SK-N-SH (cell line): ENCODE results near the gene RARS1. TPM values are rescaled to one million over a fixed set of nuclear protein-coding genes. Genes with fewer than 3 reads are reported as not detected.

Experiments
- CTCF ChIA-PET: fragments of 300-600, 350-600 bp; formaldehyde crosslinking; extraction: SDS; loops from one replicate; lab custom pipeline; 2021; lab: Yijun Ruan, JAX
- POLR2A ChIA-PET: fragments of 350-600 bp; sonication (Branson Sonifier 250); formaldehyde crosslinking; extraction: SDS; loops from one replicate; lab custom pipeline; 2020; ENCODE audit warnings: antibody characterized with exemption, inconsistent platforms; lab: Yijun Ruan, JAX
- DNase-seq: peaks from one replicate; pipeline ENCODE4 v3.0.0; 2012
- H2AFZ ChIP-seq: fragments of 200-600 bp; sonication (generic); 2 replicates; pipeline ENCODE4 v1.8.1; 2016; ENCODE audit warnings: antibody characterized with exemption, mild to moderate bottlenecking, low read depth
- H3F3A ChIP-seq: fragments of 200-600 bp; sonication (generic); replicated peaks from 2 replicates; pipeline ENCODE3; 2016; ENCODE audit warnings: antibody characterized with exemption, mild to moderate bottlenecking; ENCODE audit not compliant: insufficient read depth
- H3K27ac ChIP-seq, 2 experiments: fragments of 200-500 bp in 1 of 2; fragments of 200-600 bp in 1 of 2; sonication (Bioruptor generic) in 1 of 2; sonication (generic), shearing (Covaris generic) in 1 of 2; 2 replicates each; pipeline versions ENCODE4 v1.5.1 to v1.6.1; 2014 to 2016; ENCODE audit warnings: low read depth in 2 of 2, inconsistent platforms in 1 of 2, low read length in 1 of 2, mild to moderate bottlenecking in 1 of 2, mixed read lengths in 1 of 2
- H3K27me3 ChIP-seq: fragments of 200-600 bp; sonication (generic), shearing (Covaris generic); 2 replicates; pipeline ENCODE4 v1.6.1; 2016; ENCODE audit warnings: mixed run types; ENCODE audit not compliant: insufficient read depth
- H3K36me3 ChIP-seq, 2 experiments: fragments of 200-500 bp in 1 of 2; fragments of 200-600 bp in 1 of 2; sonication (Bioruptor generic) in 1 of 2; sonication (generic) in 1 of 2; replicated peaks in 1 of 2; 2 replicates each; pipeline versions ENCODE3 to v1.5.1; 2014 to 2016; ENCODE audit warnings: low read length in 1 of 2, mild to moderate bottlenecking in 1 of 2; ENCODE audit not compliant: insufficient read depth in 2 of 2, control insufficient read depth in 1 of 2
- H3K4me1 ChIP-seq, 2 experiments: fragments of 200-500 bp in 1 of 2; fragments of 200-600 bp in 1 of 2; sonication (Bioruptor generic) in 1 of 2; sonication (generic), shearing (Covaris generic) in 1 of 2; 2 replicates each; pipeline versions ENCODE4 v1.5.1 to v1.6.1; 2014 to 2016; ENCODE audit warnings: low read depth in 1 of 2, low read length in 1 of 2, mixed run types in 1 of 2; ENCODE audit not compliant: insufficient read depth in 2 of 2, control insufficient read depth in 1 of 2
- H3K4me2 ChIP-seq: fragments of 200-600 bp; sonication (generic), shearing (Covaris generic); 2 replicates; pipeline ENCODE4 v1.6.1; 2017; ENCODE audit warnings: mixed run types
- H3K4me3 ChIP-seq, 2 experiments: fragments of 200-500 bp in 1 of 2; fragments of 200-600 bp in 1 of 2; sonication (Bioruptor generic) in 1 of 2; sonication (generic), shearing (Covaris generic) in 1 of 2; 2 replicates each; pipeline versions ENCODE4 v1.5.1 to v1.8.1; 2014 to 2016; ENCODE audit warnings: low read depth in 2 of 2, inconsistent platforms in 1 of 2, low read length in 1 of 2, mild to moderate bottlenecking in 1 of 2, mixed read lengths in 1 of 2, moderate library complexity in 1 of 2
- H3K79me2 ChIP-seq: fragments of 200-600 bp; sonication (generic); 2 replicates; pipeline ENCODE4 v1.8.1; 2017; ENCODE audit warnings: mild to moderate bottlenecking; ENCODE audit not compliant: insufficient read depth
- H3K9ac ChIP-seq: fragments of 200-600 bp; sonication (generic); 2 replicates; pipeline ENCODE4 v1.6.1; 2017; ENCODE audit warnings: mixed run types
- H3K9me2 ChIP-seq: fragments of 200-600 bp; sonication (generic); 2 replicates; pipeline ENCODE4 v1.6.1; 2017; ENCODE audit warnings: mixed run types
- H3K9me3 ChIP-seq: fragments of 200-600 bp; sonication (generic); 2 replicates; pipeline ENCODE4 v1.6.1; 2017; ENCODE audit warnings: mixed run types, mild to moderate bottlenecking, moderate library complexity
- H4K20me1 ChIP-seq: fragments of 200-600 bp; sonication (generic); 2 replicates; pipeline ENCODE4 v1.6.1; 2017; ENCODE audit warnings: mild to moderate bottlenecking, mixed run types; ENCODE audit not compliant: insufficient read depth
- CHD2 ChIP-seq: fragments of 150-350 bp; IDR thresholded peaks from 2 replicates; pipeline ENCODE4 v1.6.1; 2018; ENCODE audit warnings: low read length; ENCODE audit not compliant: partially characterized antibody
- ELF1 ChIP-seq: IDR thresholded peaks from 2 replicates; pipeline ENCODE4 v1.4.0; 2012
- EP300 ChIP-seq, 2 experiments: IDR thresholded peaks; 2 replicates each; pipeline versions ENCODE4 v1.4.0 to v1.6.1; 2012; ENCODE audit warnings: borderline replicate concordance in 1 of 2, low read depth in 1 of 2, low read length in 1 of 2
- EZH2phosphoT487 ChIP-seq: fragments of 200-600 bp; sonication (generic); IDR thresholded peaks from 2 replicates; pipeline ENCODE4 v1.6.1; 2017; ENCODE audit warnings: low read depth, mixed run types, mild to moderate bottlenecking, antibody characterized with exemption, moderate library complexity, borderline replicate concordance
- MEF2A ChIP-seq: IDR thresholded peaks from 2 replicates; pipeline ENCODE4 v1.4.0; 2012; ENCODE audit warnings: low read depth, borderline replicate concordance
- NFIC ChIP-seq: IDR thresholded peaks from 2 replicates; pipeline ENCODE4 v1.4.0; 2012; ENCODE audit warnings: borderline replicate concordance
- NRF1 ChIP-seq: IDR thresholded peaks from 2 replicates; pipeline ENCODE4 v1.6.1; 2012; ENCODE audit warnings: low read depth, mild to moderate bottlenecking, low read length
- RFX5 ChIP-seq: IDR thresholded peaks from 2 replicates; pipeline ENCODE4 v1.6.1; 2012; ENCODE audit warnings: mild to moderate bottlenecking, improper control_type of control experiment, low read length
- SMC3 ChIP-seq: IDR thresholded peaks from 2 replicates; pipeline ENCODE4 v1.6.1; 2012; ENCODE audit warnings: low read depth, low read length, improper control_type of control experiment
- TAF1 ChIP-seq: IDR thresholded peaks from 2 replicates; pipeline ENCODE4 v1.6.1; 2012; ENCODE audit warnings: low read depth, mild to moderate bottlenecking, low read length, moderate library complexity, borderline replicate concordance
- TCF12 ChIP-seq: IDR thresholded peaks from 2 replicates; pipeline ENCODE4 v1.4.0; 2012
- YY1 ChIP-seq: IDR thresholded peaks from 2 replicates; pipeline ENCODE4 v1.4.0; 2012; ENCODE audit warnings: low read depth, mild to moderate bottlenecking
- WGBS: methylation state at CpG from one replicate; pipeline ENCODE4 v1.1.6; 2017; ENCODE audit warnings: low lambda C conversion rate; 5-methylcytosine and 5-hydroxymethylcytosine counted together
- polyA plus RNA-seq, 3 experiments: library from polyadenylated mRNA; depleted of rRNA; stranded (reverse); fragments of >200 nt; gene quantifications; 2 replicates each; pipeline ENCODE4 v1.2.3, GENCODE V29; 2012
- TF ChIP-seq, protein P1 (sequence below): IDR thresholded peaks from 2 replicates; pipeline ENCODE4 v1.4.0; 2012; ENCODE audit warnings: low read depth, borderline replicate concordance
- TF ChIP-seq, protein P2 (sequence below): fragments of 150-350 bp; IDR thresholded peaks from 2 replicates; pipeline ENCODE4 v1.6.1; 2016; ENCODE audit warnings: mild to moderate bottlenecking, low read depth, low read length

The RARS1 gene
- polyA plus RNA-seq, 1 of the 3 experiments (the other 2 are of a cell fraction) = 53.5 TPM

DNA sequence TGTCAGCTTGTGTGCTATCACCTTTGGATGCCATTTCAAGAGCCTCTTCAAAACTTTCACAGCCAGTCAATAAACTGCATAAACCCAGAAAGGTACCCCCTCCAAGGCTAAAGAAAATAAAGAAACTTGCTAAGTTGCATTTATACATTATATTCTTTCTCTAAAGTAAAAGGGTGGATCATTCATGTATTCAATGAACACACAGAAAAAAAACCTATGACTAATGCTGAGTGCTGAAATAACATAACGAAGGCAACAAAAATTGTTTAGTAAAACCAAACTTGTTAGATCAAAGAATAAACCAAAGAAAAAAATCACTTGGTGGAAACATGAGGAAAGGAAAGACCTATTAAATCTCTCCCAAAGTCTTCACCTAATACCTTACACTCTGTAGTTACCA is 77.7 kb downstream of the RARS1 start:
- CTCF ChIA-PET = no interaction called here
- POLR2A ChIA-PET = no interaction called here
- Histone ChIP-seq H3K9me3 (no peaks in the 10 kb centered on the region), H3K36me3 (peaks cover 54 to 87% of the 10 kb centered on the region in 2 experiments), H3K4me2 (no peak overlapping the region)
- 95% methylated on average over 1 of the region's 1 CpG for WGBS
- TF ChIP-seq YY1 (no peak), SMC3 (no peak), EP300 (IDR thresholded peaks at IDR 0.05; ENCODE audit: borderline replicate concordance in 1 of 2, low read depth in 1 of 2, low read length in 1 of 2) (no peak)
- TF ChIP-seq, protein P1, sequence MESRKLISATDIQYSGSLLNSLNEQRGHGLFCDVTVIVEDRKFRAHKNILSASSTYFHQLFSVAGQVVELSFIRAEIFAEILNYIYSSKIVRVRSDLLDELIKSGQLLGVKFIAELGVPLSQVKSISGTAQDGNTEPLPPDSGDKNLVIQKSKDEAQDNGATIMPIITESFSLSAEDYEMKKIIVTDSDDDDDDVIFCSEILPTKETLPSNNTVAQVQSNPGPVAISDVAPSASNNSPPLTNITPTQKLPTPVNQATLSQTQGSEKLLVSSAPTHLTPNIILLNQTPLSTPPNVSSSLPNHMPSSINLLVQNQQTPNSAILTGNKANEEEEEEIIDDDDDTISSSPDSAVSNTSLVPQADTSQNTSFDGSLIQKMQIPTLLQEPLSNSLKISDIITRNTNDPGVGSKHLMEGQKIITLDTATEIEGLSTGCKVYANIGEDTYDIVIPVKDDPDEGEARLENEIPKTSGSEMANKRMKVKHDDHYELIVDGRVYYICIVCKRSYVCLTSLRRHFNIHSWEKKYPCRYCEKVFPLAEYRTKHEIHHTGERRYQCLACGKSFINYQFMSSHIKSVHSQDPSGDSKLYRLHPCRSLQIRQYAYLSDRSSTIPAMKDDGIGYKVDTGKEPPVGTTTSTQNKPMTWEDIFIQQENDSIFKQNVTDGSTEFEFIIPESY = no peak
- TF ChIP-seq, protein P2, sequence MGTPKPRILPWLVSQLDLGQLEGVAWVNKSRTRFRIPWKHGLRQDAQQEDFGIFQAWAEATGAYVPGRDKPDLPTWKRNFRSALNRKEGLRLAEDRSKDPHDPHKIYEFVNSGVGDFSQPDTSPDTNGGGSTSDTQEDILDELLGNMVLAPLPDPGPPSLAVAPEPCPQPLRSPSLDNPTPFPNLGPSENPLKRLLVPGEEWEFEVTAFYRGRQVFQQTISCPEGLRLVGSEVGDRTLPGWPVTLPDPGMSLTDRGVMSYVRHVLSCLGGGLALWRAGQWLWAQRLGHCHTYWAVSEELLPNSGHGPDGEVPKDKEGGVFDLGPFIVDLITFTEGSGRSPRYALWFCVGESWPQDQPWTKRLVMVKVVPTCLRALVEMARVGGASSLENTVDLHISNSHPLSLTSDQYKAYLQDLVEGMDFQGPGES = no peak
- TF ChIP-seq, all 33 proteins: peak for 0
- Histone ChIP-seq H3K4me1 (peaks cover 0 to 8% of the 10 kb centered on the region in 2 experiments; a peak in 2 of 4 replicates), H3K9me2 (no peaks in the 10 kb centered on the region), H3F3A (peaks cover 14% of the 10 kb centered on the region), H2AFZ (no peak overlapping the region), H3K79me2 (peaks cover 49% of the 10 kb centered on the region), H3K27me3 (no peaks in the 10 kb centered on the region), H3K4me3 (no peak overlapping the region), H3K9ac (no peak overlapping the region), H4K20me1 (peaks cover 25% of the 10 kb centered on the region), H3K27ac (no peak overlapping the region; a peak in 1 of 4 replicates)
- no peak for DNase-seq

DNA sequence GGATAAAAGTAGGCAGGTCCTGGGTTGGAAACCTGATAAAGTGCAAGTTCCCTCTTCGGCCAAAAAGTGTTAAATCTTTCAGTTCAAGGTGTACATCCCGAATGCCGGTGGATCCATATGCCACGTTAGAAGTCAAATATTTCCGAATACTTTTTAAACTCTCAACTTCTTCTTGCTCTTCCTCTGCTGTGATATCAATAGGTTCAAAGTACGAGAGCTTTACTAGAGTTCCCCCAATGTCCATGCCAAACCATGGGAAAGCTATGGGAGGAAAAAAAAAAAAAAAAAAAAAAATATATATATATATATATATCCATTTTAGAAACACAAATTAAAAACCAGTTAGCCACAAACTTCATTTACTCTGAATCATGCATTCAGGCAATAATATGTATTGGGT is 82.5 kb downstream of the RARS1 start:
- Histone ChIP-seq H3K36me3 (peaks cover 40 to 46% of the 10 kb centered on the region in 2 experiments), H3K79me2 (peaks cover 75% of the 10 kb centered on the region), H3K4me2 (no peak overlapping the region), H3F3A (peaks cover 13% of the 10 kb centered on the region), H3K27ac (no peak overlapping the region), H2AFZ (no peak overlapping the region), H4K20me1 (peaks cover 63% of the 10 kb centered on the region), H3K4me1 (no peaks in the 10 kb centered on the region; a peak in 2 of 4 replicates), H3K9me2 (no peaks in the 10 kb centered on the region), H3K27me3 (no peaks in the 10 kb centered on the region), H3K4me3 (no peak overlapping the region), H3K9ac (no peak overlapping the region), H3K9me3 (no peaks in the 10 kb centered on the region)
- no peak for DNase-seq
- TF ChIP-seq, protein P1 = no peak
- TF ChIP-seq EZH2phosphoT487 (no peak), RFX5 (no peak), TAF1 (no peak), TCF12 (no peak), CHD2 (no peak), ELF1 (no peak), NFIC (no peak), MEF2A (no peak), NRF1 (no peak), SMC3 (no peak)
- TF ChIP-seq, protein P2 = no peak
- WGBS = 99% methylated on average over 6 of the region's 6 CpGs
- ChIA-PET CTCF (no interaction called here), POLR2A (no interaction called here)
